ENCODE data around the gene ATP5PF.

- TF ChIP-seq POLR2A (IDR thresholded peaks at IDR 0.05; ENCODE audit: low read depth, low read length), result no peak
- no peak for TF ChIP-seq POLR2AphosphoS5 (IDR thresholded peaks at IDR 0.05; ENCODE audit: low read depth, low read length)
- TF ChIP-seq TAF1 (IDR thresholded peaks at IDR 0.05; ENCODE audit: borderline replicate concordance, low read depth, low read length), result no peak
These were observed 24.2 kb downstream of the ATP5PF start for GRCh38 chr21:25710550-25710949.
